Neural progenitor cell (in vitro differentiated cells): Measurements from ENCODE around the gene ATP5F1E. TPM values are rescaled to one million over a fixed set of nuclear protein-coding genes. Genes with fewer than 3 reads are reported as not detected.

Source experiments
- DNase-seq: peaks from one replicate; pipeline ENCODE4 v3.0.0-alpha.2; 2016; ENCODE audit warnings: low spot score
- H2AFZ ChIP-seq: fragments of 200-600 bp; sonication (generic); replicated peaks from 2 replicates; pipeline ENCODE4 v1.6.1; 2016; ENCODE audit warnings: antibody characterized with exemption
- H3F3A ChIP-seq: fragments of 200-600 bp; sonication (generic); 2 replicates; pipeline ENCODE4 v1.6.1; 2016; ENCODE audit warnings: antibody characterized with exemption, low read depth
- H3K27ac ChIP-seq: fragments of 200-600 bp; sonication (generic); 2 replicates; pipeline ENCODE4 v1.5.1; 2016; ENCODE audit warnings: mild to moderate bottlenecking
- H3K27me3 ChIP-seq: fragments of 200-600 bp; sonication (generic); 2 replicates; pipeline ENCODE4 v1.6.1; 2016; ENCODE audit warnings: mild to moderate bottlenecking, moderate library complexity
- H3K36me3 ChIP-seq: fragments of 200-600 bp; sonication (generic); 2 replicates; pipeline ENCODE4 v1.5.1; 2016
- H3K4me1 ChIP-seq: fragments of 200-600 bp; sonication (generic); 2 replicates; pipeline ENCODE4 v1.6.1; 2016; ENCODE audit warnings: mixed run types
- H3K4me2 ChIP-seq: fragments of 200-600 bp; sonication (generic); 2 replicates; pipeline ENCODE4 v1.6.1; 2016
- H3K4me3 ChIP-seq: fragments of 200-600 bp; sonication (generic); 2 replicates; pipeline ENCODE4 v1.5.1; 2016
- H3K79me2 ChIP-seq: fragments of 200-600 bp; sonication (generic); 2 replicates; pipeline ENCODE4 v1.6.1; 2016; ENCODE audit warnings: low read depth
- H3K9ac ChIP-seq: fragments of 200-600 bp; sonication (generic); 2 replicates; pipeline ENCODE4 v1.6.1; 2016
- H3K9me3 ChIP-seq: fragments of 200-600 bp; sonication (generic); 2 replicates; pipeline ENCODE4 v1.5.1; 2016; ENCODE audit warnings: low read depth
- H4K20me1 ChIP-seq: fragments of 200-600 bp; sonication (generic); 2 replicates; pipeline ENCODE4 v1.6.1; 2016; ENCODE audit warnings: low read depth
- H3K27ac Mint-ChIP-seq: 3 replicates; pipeline ENCODE4 v1.8.0; 2021; ENCODE audit warnings: mixed read lengths
- H3K27me3 Mint-ChIP-seq: 2 replicates; pipeline ENCODE4 v1.8.0; 2022; ENCODE audit warnings: low read depth, mild to moderate bottlenecking, inconsistent platforms, moderate library complexity, mixed read lengths; ENCODE audit not compliant: insufficient read depth
- H3K36me3 Mint-ChIP-seq: 3 replicates; pipeline ENCODE4 v1.8.0; 2021; ENCODE audit warnings: mixed read lengths
- H3K4me1 Mint-ChIP-seq: 3 replicates; pipeline ENCODE4 v1.8.0; 2021; ENCODE audit warnings: mixed read lengths
- H3K4me3 Mint-ChIP-seq: 3 replicates; pipeline ENCODE4 v1.8.0; 2021; ENCODE audit warnings: mild to moderate bottlenecking, moderate library complexity, mixed read lengths
- H3K9me3 Mint-ChIP-seq: 3 replicates; pipeline ENCODE4 v1.8.0; 2020; ENCODE audit warnings: mixed read lengths
- EZH2 ChIP-seq: fragments of 200-600 bp; sonication (generic); IDR thresholded peaks from 2 replicates; pipeline ENCODE4 v1.6.1; 2017; ENCODE audit warnings: antibody characterized with exemption, mild to moderate bottlenecking, moderate library complexity
- EZH2phosphoT487 ChIP-seq: fragments of 200-600 bp; sonication (generic); IDR thresholded peaks from 2 replicates; pipeline ENCODE4 v1.6.1; 2017; ENCODE audit warnings: antibody characterized with exemption
- total RNA-seq: library from RNA; depleted of rRNA; stranded (reverse); fragments of >200 nt; gene quantifications from 2 replicates; pipeline ENCODE4 v1.2.3, GENCODE V29; 2015; ENCODE audit warnings: low replicate concordance
- TF ChIP-seq, protein P1 (sequence below): fragments of 200-600 bp; sonication (generic); IDR thresholded peaks from 2 replicates; pipeline ENCODE4 v1.5.1; 2017; ENCODE audit warnings: antibody characterized with exemption, mild to moderate bottlenecking

ATP5F1E gene
- total RNA-seq, 1 donor from 2014 or later: 29.7 TPM

DNA sequence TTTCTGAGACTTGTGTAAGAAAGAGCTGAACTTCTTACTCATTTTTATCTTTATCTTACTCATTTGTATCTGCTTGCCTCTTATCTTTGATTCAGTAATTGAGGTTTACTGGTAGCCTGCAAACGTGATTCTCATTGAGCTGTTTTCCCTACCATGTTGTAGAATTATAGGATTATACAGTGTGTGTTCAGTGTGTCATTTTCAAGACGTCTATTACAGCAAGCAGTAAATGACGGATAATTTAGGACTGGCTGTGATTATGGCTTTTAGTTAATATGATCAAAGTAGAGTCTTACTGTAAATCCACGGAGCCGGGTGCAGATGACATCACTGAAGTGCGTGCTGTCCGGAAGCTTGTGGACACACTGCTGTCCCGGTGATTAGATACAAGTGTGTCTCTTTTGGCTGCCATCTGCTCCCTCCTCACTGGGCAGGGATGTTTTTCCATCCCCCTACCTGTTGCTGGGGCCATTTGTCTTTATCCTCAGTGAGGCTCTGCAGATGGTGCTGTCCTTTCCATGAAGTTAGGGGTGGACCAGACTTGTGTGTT is 45.1 kb downstream of the ATP5F1E start:
- no peaks in the 10 kb centered on the region for H3K9me3 ChIP-seq
- Mint-ChIP-seq H3K4me3 (no peak overlapping the region), H3K27ac (no peak overlapping the region), H3K36me3 (peaks cover 22% of the 10 kb centered on the region), H3K27me3 (peaks cover 2% of the 10 kb centered on the region), H3K4me1 (peaks cover 13% of the 10 kb centered on the region), H3K9me3 (no peaks in the 10 kb centered on the region)
- peaks cover 28% of the 10 kb centered on the region for H4K20me1 ChIP-seq
- no peak for DNase-seq
- peaks cover 9% of the 10 kb centered on the region for H3K36me3 ChIP-seq
- H2AFZ ChIP-seq: no peak overlapping the region
- no peak overlapping the region for H3K27ac ChIP-seq
- H3K4me2 ChIP-seq: no peak overlapping the region
- H3K79me2 ChIP-seq: peaks cover 38% of the 10 kb centered on the region
- H3K4me3 ChIP-seq: no peak overlapping the region
- no peaks in the 10 kb centered on the region for H3K4me1 ChIP-seq
- H3K27me3 ChIP-seq: no peaks in the 10 kb centered on the region
- no peak overlapping the region for H3K9ac ChIP-seq
- TF ChIP-seq EZH2phosphoT487: no peak
- no peak for TF ChIP-seq EZH2
- TF ChIP-seq, protein P1, sequence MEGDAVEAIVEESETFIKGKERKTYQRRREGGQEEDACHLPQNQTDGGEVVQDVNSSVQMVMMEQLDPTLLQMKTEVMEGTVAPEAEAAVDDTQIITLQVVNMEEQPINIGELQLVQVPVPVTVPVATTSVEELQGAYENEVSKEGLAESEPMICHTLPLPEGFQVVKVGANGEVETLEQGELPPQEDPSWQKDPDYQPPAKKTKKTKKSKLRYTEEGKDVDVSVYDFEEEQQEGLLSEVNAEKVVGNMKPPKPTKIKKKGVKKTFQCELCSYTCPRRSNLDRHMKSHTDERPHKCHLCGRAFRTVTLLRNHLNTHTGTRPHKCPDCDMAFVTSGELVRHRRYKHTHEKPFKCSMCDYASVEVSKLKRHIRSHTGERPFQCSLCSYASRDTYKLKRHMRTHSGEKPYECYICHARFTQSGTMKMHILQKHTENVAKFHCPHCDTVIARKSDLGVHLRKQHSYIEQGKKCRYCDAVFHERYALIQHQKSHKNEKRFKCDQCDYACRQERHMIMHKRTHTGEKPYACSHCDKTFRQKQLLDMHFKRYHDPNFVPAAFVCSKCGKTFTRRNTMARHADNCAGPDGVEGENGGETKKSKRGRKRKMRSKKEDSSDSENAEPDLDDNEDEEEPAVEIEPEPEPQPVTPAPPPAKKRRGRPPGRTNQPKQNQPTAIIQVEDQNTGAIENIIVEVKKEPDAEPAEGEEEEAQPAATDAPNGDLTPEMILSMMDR: no peak
- H3F3A ChIP-seq: no peaks in the 10 kb centered on the region

DNA sequence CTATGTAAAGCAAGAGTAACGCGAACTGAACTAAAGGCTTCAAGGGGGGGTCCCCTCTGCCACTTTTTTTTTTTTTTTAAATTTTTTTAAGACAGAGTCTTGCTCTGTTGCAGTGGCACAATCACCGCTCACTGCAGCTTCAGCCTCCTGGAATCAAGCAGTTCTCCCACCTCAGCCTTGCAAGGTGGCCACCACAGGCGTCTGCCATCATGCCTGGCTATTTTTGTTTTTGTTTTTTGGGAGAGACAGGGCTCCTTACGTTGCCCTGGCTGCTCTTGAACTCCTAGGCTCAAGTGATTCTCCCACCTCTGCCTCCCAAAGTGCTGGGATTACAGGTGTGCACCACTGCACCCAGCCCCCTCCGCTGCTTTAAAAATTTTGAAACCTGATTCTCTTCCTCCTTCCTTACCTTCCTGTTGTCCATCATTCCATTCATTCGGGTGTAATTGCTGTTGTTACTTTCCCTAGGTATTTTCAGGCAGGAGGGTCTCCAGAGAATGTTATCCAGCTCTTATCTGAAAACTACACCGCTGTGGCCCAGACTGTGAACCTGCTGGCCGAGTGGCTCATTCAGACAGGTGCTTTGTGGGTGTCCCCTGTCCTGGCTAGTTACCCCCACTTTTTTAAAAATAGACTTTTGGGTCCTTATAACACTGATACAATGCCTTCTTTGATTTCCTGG is 45.7 kb downstream of the ATP5F1E start:
- no peak overlapping the region for H3K4me3 ChIP-seq
- H3K27ac ChIP-seq: no peak overlapping the region
- H2AFZ ChIP-seq: no peak overlapping the region
- H4K20me1 ChIP-seq: peaks cover 28% of the 10 kb centered on the region
- no peak overlapping the region for H3K4me2 ChIP-seq
- Mint-ChIP-seq H3K27me3 (peaks cover 2% of the 10 kb centered on the region), H3K4me3 (no peak overlapping the region), H3K36me3 (peaks cover 22% of the 10 kb centered on the region), H3K9me3 (no peaks in the 10 kb centered on the region), H3K4me1 (peaks cover 15% of the 10 kb centered on the region), H3K27ac (no peak overlapping the region)
- H3K36me3 ChIP-seq: peaks cover 3% of the 10 kb centered on the region
- H3K4me1 ChIP-seq: no peaks in the 10 kb centered on the region
- no peaks in the 10 kb centered on the region for H3K27me3 ChIP-seq
- TF ChIP-seq EZH2 (no peak), EZH2phosphoT487 (no peak)
- TF ChIP-seq, protein P1: no peak
- H3K79me2 ChIP-seq: peaks cover 44% of the 10 kb centered on the region
- H3K9ac ChIP-seq: no peak overlapping the region
- no peaks in the 10 kb centered on the region for H3F3A ChIP-seq
- no peak for DNase-seq
- no peaks in the 10 kb centered on the region for H3K9me3 ChIP-seq

DNA sequence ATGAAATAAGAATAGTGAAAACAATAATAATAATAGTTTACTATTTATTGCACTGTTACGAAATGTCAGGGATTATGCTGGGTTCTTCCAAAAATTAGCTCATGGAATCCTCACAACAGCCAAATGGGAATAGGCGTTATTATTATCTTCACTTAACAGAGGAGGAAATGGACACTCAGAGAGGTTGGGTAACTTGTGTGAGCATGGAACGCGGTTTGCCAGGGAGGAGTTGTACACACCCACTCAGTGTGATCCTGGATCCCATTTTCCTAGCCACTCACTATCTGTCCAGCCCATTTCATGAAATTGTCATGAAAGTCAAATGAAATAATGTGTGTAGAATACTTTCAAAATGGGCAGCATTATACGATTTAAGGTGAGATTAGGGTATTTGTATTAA is 46.5 kb downstream of the ATP5F1E start:
- Mint-ChIP-seq H3K27me3 (peaks cover 2% of the 10 kb centered on the region), H3K36me3 (peaks cover 22% of the 10 kb centered on the region), H3K4me3 (no peak overlapping the region), H3K4me1 (peaks cover 15% of the 10 kb centered on the region), H3K9me3 (no peaks in the 10 kb centered on the region), H3K27ac (no peak overlapping the region)
- no peaks in the 10 kb centered on the region for H3K9me3 ChIP-seq
- H3K27me3 ChIP-seq: no peaks in the 10 kb centered on the region
- peaks cover 1% of the 10 kb centered on the region for H3F3A ChIP-seq
- no peaks in the 10 kb centered on the region for H3K4me1 ChIP-seq
- no peak for DNase-seq
- H3K4me3 ChIP-seq: no peak overlapping the region
- no peaks in the 10 kb centered on the region for H3K36me3 ChIP-seq
- no peak overlapping the region for H2AFZ ChIP-seq
- H4K20me1 ChIP-seq: peaks cover 28% of the 10 kb centered on the region
- H3K9ac ChIP-seq: no peak overlapping the region
- TF ChIP-seq, protein P1: no peak
- TF ChIP-seq EZH2: no peak
- no peak for TF ChIP-seq EZH2phosphoT487
- no peak overlapping the region for H3K27ac ChIP-seq
- peaks cover 44% of the 10 kb centered on the region for H3K79me2 ChIP-seq
- no peak overlapping the region for H3K4me2 ChIP-seq
